CD4-positive, alpha-beta T cell (primary cell): ENCODE measurements around the gene CTNNA3. TPM values are rescaled to one million over a fixed set of nuclear protein-coding genes. Genes with fewer than 3 reads are reported as not detected.

Experiments
- ATAC-seq: fragments of 200-7000 bp; cut with Tn5 transposase; one replicate; pipeline ENCODE4 v1.10.0; 2022; ENCODE audit warnings: mild to moderate bottlenecking; ENCODE audit not compliant: poor library complexity
- CTCF ChIA-PET: fragments of 350-600 bp; sonication (Branson Sonifier 250); formaldehyde crosslinking; loops from one replicate; lab custom pipeline; 2021; ENCODE audit warnings: antibody characterized with exemption, inconsistent platforms; lab: Charles Lee
- POLR2A ChIA-PET: fragments of 350-600 bp; sonication (Branson Sonifier 250); formaldehyde crosslinking; loops from one replicate; lab custom pipeline; 2021; ENCODE audit warnings: antibody characterized with exemption, inconsistent platforms; lab: Charles Lee
- DNase-seq, 14 experiments: peaks; one replicate each; pipeline ENCODE4 v3.0.0-alpha.2; 2013 to 2020; ENCODE audit warnings: mixed read lengths in 2 of 14
- H3K27ac ChIP-seq, 2 donors: one replicate each; pipeline versions ENCODE4 v1.5.1 to v1.7.0; 2013; ENCODE audit warnings: low read length in 2 of 2, low read depth in 1 of 2, mild to moderate bottlenecking in 1 of 2
- H3K27me3 ChIP-seq, 2 experiments: 1 replicate in 1 of 2; 2 replicates in 1 of 2; pipeline versions ENCODE4 v1.6.1 to v1.7.0; 2013; ENCODE audit warnings: low read length in 2 of 2, control low read depth in 1 of 2, mild to moderate bottlenecking in 1 of 2, moderate library complexity in 1 of 2; ENCODE audit not compliant: insufficient read depth in 2 of 2, control insufficient read depth in 1 of 2
- H3K36me3 ChIP-seq: one replicate; pipeline ENCODE4 v1.6.1; 2013; ENCODE audit warnings: low read length, control low read depth; ENCODE audit not compliant: insufficient read depth
- H3K4me1 ChIP-seq: one replicate; pipeline ENCODE4 v1.6.1; 2013; ENCODE audit warnings: low read length, control low read depth; ENCODE audit not compliant: insufficient read depth
- H3K4me3 ChIP-seq: one replicate; pipeline ENCODE4 v1.5.1; 2013; ENCODE audit warnings: mild to moderate bottlenecking, low read length, moderate library complexity
- H3K9me3 ChIP-seq, 2 experiments: 1 replicate in 1 of 2; 2 replicates in 1 of 2; pipeline versions ENCODE4 v1.6.1 to v1.7.0; 2013; ENCODE audit warnings: low read length in 2 of 2, mild to moderate bottlenecking in 2 of 2, control low read depth in 1 of 2, moderate library complexity in 1 of 2; ENCODE audit not compliant: control insufficient read depth in 1 of 2, insufficient read depth in 1 of 2
- H3K27ac Mint-ChIP-seq: one replicate; pipeline ENCODE4 v1.8.0; 2020; ENCODE audit warnings: mixed read lengths
- H3K27me3 Mint-ChIP-seq: one replicate; pipeline ENCODE4 v1.8.0; 2021; ENCODE audit warnings: mixed read lengths
- H3K36me3 Mint-ChIP-seq: one replicate; pipeline ENCODE4 v1.8.0; 2021; ENCODE audit warnings: low read depth, mixed read lengths
- H3K4me1 Mint-ChIP-seq: one replicate; pipeline ENCODE4 v1.8.0; 2021; ENCODE audit warnings: low read depth, mixed read lengths
- H3K4me3 Mint-ChIP-seq: one replicate; pipeline ENCODE4 v1.8.0; 2020; ENCODE audit warnings: mild to moderate bottlenecking, mixed read lengths
- H3K9me3 Mint-ChIP-seq: one replicate; pipeline ENCODE4 v1.8.0; 2020; ENCODE audit warnings: mixed read lengths
- CTCF ChIP-seq: fragments of 200-600 bp; IDR thresholded peaks from one replicate; pipeline ENCODE4 v1.8.0; 2022; ENCODE audit warnings: antibody characterized with exemption, mild to moderate bottlenecking
- intact Hi-C, 2 experiments: fragments of 100-400 bp; cut with DNase I in 1 of 2; cut with micrococcal nuclease in 1 of 2; formaldehyde crosslinking; loops; one replicate each; pipeline versions ENCODE4 v1.15.1 to v1.9.0; 2023 to 2025; cut with DNase I, micrococcal nuclease
- total RNA-seq, 174 experiments: library from RNA in 2 of 174; stranded (reverse) in 2 of 174; gene quantifications; one replicate each; pipeline ENCODE4 v1.2.3 and lab custom pipeline; 2021 to 2026

The CTNNA3 gene
- total RNA-seq, 2 experiments from 2014 or later, result 0.80 TPM; not detected in 1

- POLR2A ChIA-PET, result no interaction called here
- H3K9me3 Mint-ChIP-seq, result no peaks in the 10 kb centered on the region
- no peaks in the 10 kb centered on the region for H3K27me3 Mint-ChIP-seq
- H3K36me3 ChIP-seq, result no peaks in the 10 kb centered on the region
- CTCF ChIA-PET, result interaction anchor here (0.5 kb wide), 1 partner anchor 9 kb away, joined by 4 read pairs; no protein-coding TSS in a partner anchor
- H3K9me3 ChIP-seq, result no peaks in the 10 kb centered on the region
- H3K4me3 Mint-ChIP-seq, result no peak overlapping the region
- TF ChIP-seq CTCF, result no peak
- no peak for DNase-seq
- H3K27me3 ChIP-seq, result no peaks in the 10 kb centered on the region
- H3K27ac ChIP-seq, result no peak overlapping the region
- intact Hi-C loops, result no loop called here
- H3K4me3 ChIP-seq, result no peak overlapping the region
- H3K36me3 Mint-ChIP-seq, result no peaks in the 10 kb centered on the region
- H3K27ac Mint-ChIP-seq, result no peak overlapping the region
- ATAC-seq, result no peak
- H3K4me1 ChIP-seq, result no peaks in the 10 kb centered on the region
- no peaks in the 10 kb centered on the region for H3K4me1 Mint-ChIP-seq
Observed at GRCh38 chr10:66805612-66806011, 890.4 kb downstream of the CTNNA3 start.

- Mint-ChIP-seq H3K36me3 (no peaks in the 10 kb centered on the region), H3K4me1 (no peaks in the 10 kb centered on the region), H3K4me3 (no peak overlapping the region), H3K27me3 (no peaks in the 10 kb centered on the region), H3K27ac (no peak overlapping the region), H3K9me3 (no peaks in the 10 kb centered on the region)
- H3K27ac ChIP-seq, result no peak overlapping the region
- H3K27me3 ChIP-seq, result no peaks in the 10 kb centered on the region
- ChIA-PET POLR2A (no interaction called here), CTCF (interaction anchor here (0.5 kb wide), 1 partner anchor 10 kb away, joined by 4 read pairs; no protein-coding TSS in a partner anchor)
- intact Hi-C loops, result no loop called here
- H3K4me3 ChIP-seq, result no peak overlapping the region
- ATAC-seq (no peak), DNase-seq (no peak)
- no peak for TF ChIP-seq CTCF
- no peaks in the 10 kb centered on the region for H3K9me3 ChIP-seq
- no peaks in the 10 kb centered on the region for H3K36me3 ChIP-seq
- H3K4me1 ChIP-seq, result no peaks in the 10 kb centered on the region
Observed at GRCh38 chr10:66804962-66805361, 891.0 kb downstream of the CTNNA3 start.

DNA sequence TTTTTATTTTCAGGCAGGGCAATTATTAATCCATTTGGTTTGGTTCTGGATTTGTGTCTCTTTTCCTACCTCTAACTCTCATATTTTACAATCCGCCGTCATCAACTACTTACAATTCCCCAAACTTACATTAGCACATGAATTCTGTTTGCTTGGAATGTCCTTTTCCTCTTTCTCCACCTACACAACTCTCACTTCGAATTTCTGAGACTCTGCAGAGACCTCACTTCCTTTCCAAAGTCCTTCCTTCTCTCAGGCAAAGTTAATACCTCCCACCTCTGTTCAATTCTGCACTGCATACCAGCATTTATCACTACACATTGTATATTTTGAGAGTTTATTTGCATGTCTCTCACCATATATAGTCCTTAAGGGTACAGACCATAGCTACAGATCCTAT lies 892.8 kb downstream of the CTNNA3 start:
- TF ChIP-seq CTCF, result no peak
- ChIA-PET CTCF (no interaction called here), POLR2A (no interaction called here)
- no peaks in the 10 kb centered on the region for H3K36me3 Mint-ChIP-seq
- H3K27ac Mint-ChIP-seq, result no peak overlapping the region
- H3K27me3 Mint-ChIP-seq, result no peaks in the 10 kb centered on the region
- intact Hi-C loops, result no loop called here
- no peaks in the 10 kb centered on the region for H3K9me3 Mint-ChIP-seq
- H3K9me3 ChIP-seq, result no peaks in the 10 kb centered on the region
- no peak overlapping the region for H3K27ac ChIP-seq
- DNase-seq (no peak), ATAC-seq (no peak)
- H3K4me1 ChIP-seq, result no peaks in the 10 kb centered on the region
- no peaks in the 10 kb centered on the region for H3K27me3 ChIP-seq
- no peak overlapping the region for H3K4me3 ChIP-seq
- no peaks in the 10 kb centered on the region for H3K4me1 Mint-ChIP-seq
- H3K36me3 ChIP-seq, result no peaks in the 10 kb centered on the region
- H3K4me3 Mint-ChIP-seq, result no peak overlapping the region
